ENCODE results near the gene MAGEC2. TPM values are rescaled to one million over a fixed set of nuclear protein-coding genes. Genes with fewer than 3 reads are reported as not detected.

The MAGEC2 gene
- total RNA-seq, 2 donors from 2014 or later = not detected

GRCh38 chrX:142244568-142244967, 39.5 kb upstream of the MAGEC2 start:
- no peak for TF ChIP-seq CTCF (IDR thresholded peaks at IDR 0.05)
- no peak overlapping the region for H3K27ac ChIP-seq
- no peaks in the 10 kb centered on the region for H3K9me3 ChIP-seq
- no peaks in the 10 kb centered on the region for H3K4me1 ChIP-seq (ENCODE audit: control insufficient read depth in 1 of 2, low read depth in 2 of 2)
- no peaks in the 10 kb centered on the region for H3K36me3 ChIP-seq
- DNase-seq (ENCODE audit: low spot score) (no peak), ATAC-seq (ENCODE audit: insufficient number of reproducible peaks, low FRiP score, low read depth) (no peak)
- no peaks in the 10 kb centered on the region for H3K27me3 ChIP-seq (replicated peaks; ENCODE audit: insufficient read depth)
- H3K4me3 ChIP-seq = no peak overlapping the region

- no peak overlapping the region for H3K4me3 ChIP-seq
- no peak for TF ChIP-seq CTCF (IDR thresholded peaks at IDR 0.05)
Observed at GRCh38 chrX:142238536-142238935, 33.4 kb upstream of the MAGEC2 start.

GRCh38 chrX:142233400-142233799, 28.3 kb upstream of the MAGEC2 start:
- DNase-seq (ENCODE audit: low spot score) = no peak
- Histone ChIP-seq H3K27me3 (replicated peaks; ENCODE audit: insufficient read depth) (no peaks in the 10 kb centered on the region), H3K36me3 (no peaks in the 10 kb centered on the region), H3K27ac (no peak overlapping the region), H3K4me1 (ENCODE audit: control insufficient read depth in 1 of 2, low read depth in 2 of 2) (no peaks in the 10 kb centered on the region), H3K4me3 (no peak overlapping the region), H3K9me3 (no peaks in the 10 kb centered on the region)
- ATAC-seq (ENCODE audit: insufficient number of reproducible peaks, low FRiP score, low read depth) = no peak
- no peak for TF ChIP-seq CTCF (IDR thresholded peaks at IDR 0.05)

More at GRCh38 chrX:142238536-142238935, 33.4 kb upstream of the MAGEC2 start:
- no peak for ATAC-seq (ENCODE audit: insufficient number of reproducible peaks, low FRiP score, low read depth)
- Histone ChIP-seq H3K9me3 (no peaks in the 10 kb centered on the region), H3K4me1 (ENCODE audit: control insufficient read depth in 1 of 2, low read depth in 2 of 2) (no peaks in the 10 kb centered on the region), H3K27me3 (replicated peaks; ENCODE audit: insufficient read depth) (no peaks in the 10 kb centered on the region), H3K36me3 (no peaks in the 10 kb centered on the region), H3K27ac (no peak overlapping the region)
- no peak for DNase-seq (ENCODE audit: low spot score)

GRCh38 chrX:142214081-142214480, 9.0 kb upstream of the MAGEC2 start:
- DNase-seq (ENCODE audit: low spot score) (no peak), ATAC-seq (ENCODE audit: insufficient number of reproducible peaks, low FRiP score, low read depth) (no peak)
- H3K27me3 ChIP-seq (replicated peaks; ENCODE audit: insufficient read depth) = no peaks in the 10 kb centered on the region
- H3K27ac ChIP-seq = no peak overlapping the region
- no peak overlapping the region for H3K4me3 ChIP-seq
- no peaks in the 10 kb centered on the region for H3K9me3 ChIP-seq
- no peaks in the 10 kb centered on the region for H3K36me3 ChIP-seq
- H3K4me1 ChIP-seq (ENCODE audit: control insufficient read depth in 1 of 2, low read depth in 2 of 2) = no peaks in the 10 kb centered on the region
- TF ChIP-seq CTCF (IDR thresholded peaks at IDR 0.05) = no peak

- DNase-seq (ENCODE audit: low spot score) (no peak), ATAC-seq (ENCODE audit: insufficient number of reproducible peaks, low FRiP score, low read depth) (no peak)
- Histone ChIP-seq H3K4me1 (ENCODE audit: control insufficient read depth in 1 of 2, low read depth in 2 of 2) (no peaks in the 10 kb centered on the region), H3K4me3 (no peak overlapping the region), H3K9me3 (no peaks in the 10 kb centered on the region), H3K36me3 (no peaks in the 10 kb centered on the region), H3K27ac (no peak overlapping the region), H3K27me3 (replicated peaks; ENCODE audit: insufficient read depth) (no peaks in the 10 kb centered on the region)
- no peak for TF ChIP-seq CTCF (IDR thresholded peaks at IDR 0.05)
Observed at GRCh38 chrX:142201113-142201512, 4.0 kb downstream of the MAGEC2 start.
